K562 (cell line): ENCODE results near the gene EDARADD. TPM values are rescaled to one million over a fixed set of nuclear protein-coding genes. Genes with fewer than 3 reads are reported as not detected.

ENCODE experiments used
- ARNT ChIP-seq, 2 experiments: fragments of 450-650 bp; IDR thresholded peaks; 2 replicates each; pipeline ENCODE4 v1.6.1; 2016; ENCODE audit warnings: mild to moderate bottlenecking in 1 of 2
- FOXK2 ChIP-seq, 2 experiments: fragments of 450-650 bp; IDR thresholded peaks in 1 of 2; conservative IDR thresholded peaks in 1 of 2; 2 replicates each; pipeline ENCODE4 v1.6.1; 2016; ENCODE audit warnings: low read depth in 2 of 2, mild to moderate bottlenecking in 1 of 2
- HMGN3 ChIP-seq: IDR thresholded peaks from 2 replicates; pipeline ENCODE4 v1.6.1; 2011; ENCODE audit warnings: borderline replicate concordance, low read depth, mild to moderate bottlenecking, mixed read lengths, low read length; ENCODE audit not compliant: insufficient read length; ENCODE audit errors: extremely low read depth
- JUND ChIP-seq, 2 experiments: IDR thresholded peaks; 2 replicates in 1 of 2; 3 replicates in 1 of 2; pipeline ENCODE4 v1.6.1; 2011; ENCODE audit warnings: borderline replicate concordance in 2 of 2, low read depth in 2 of 2, low read length in 2 of 2, improper control_type of control experiment in 1 of 2, missing biosample characterization in 1 of 2, missing genetic modification characterization in 1 of 2, missing genetic modification reagents in 1 of 2
- RFX1 ChIP-seq: fragments of 450-650 bp; IDR thresholded peaks from 2 replicates; pipeline ENCODE4 v1.6.1; 2016; ENCODE audit warnings: mild to moderate bottlenecking, moderate library complexity
- SMARCE1 ChIP-seq: fragments of 450-650 bp; IDR thresholded peaks from 2 replicates; pipeline ENCODE4 v1.7.1; 2016; ENCODE audit warnings: mild to moderate bottlenecking
- TAL1 ChIP-seq: fragments of 450-650 bp; IDR thresholded peaks from 2 replicates; pipeline ENCODE4 v1.6.1; 2016; ENCODE audit warnings: mild to moderate bottlenecking
- TRIM24 ChIP-seq, 2 experiments: fragments of 450-650 bp; IDR thresholded peaks; 2 replicates each; pipeline ENCODE4 v1.6.1; 2016
- ZC3H8 ChIP-seq: fragments of 450-650 bp; IDR thresholded peaks from 2 replicates; pipeline ENCODE4 v1.6.1; 2017
- ZFP36 ChIP-seq: fragments of 150-350 bp; IDR thresholded peaks from 2 replicates; pipeline ENCODE4 v1.6.1; 2018; ENCODE audit warnings: low read length, low read depth; ENCODE audit not compliant: partially characterized antibody
- ZKSCAN3 ChIP-seq: fragments of 250-450 bp; sonication (Bioruptor Pico); IDR thresholded peaks from 2 replicates; pipeline ENCODE4 v1.4.0; 2020
- ZNF23 ChIP-seq: fragments of 250-450 bp; sonication (Bioruptor Pico); IDR thresholded peaks from 2 replicates; pipeline ENCODE4 v1.4.0; 2020; ENCODE audit warnings: mild to moderate bottlenecking
- ZNF354B ChIP-seq: fragments of 250-450 bp; sonication (Bioruptor Pico); IDR thresholded peaks from 2 replicates; pipeline ENCODE4 v1.4.0; 2020
- ZNF583 ChIP-seq: fragments of 250-450 bp; sonication (Bioruptor Pico); IDR thresholded peaks from 2 replicates; pipeline ENCODE4 v1.4.0; 2020
- polyA plus RNA-seq, 8 experiments: library from polyadenylated mRNA; depleted of rRNA in 4 of 8; stranded (reverse) in 5 of 8; unstranded in 3 of 8; fragments of >200 nt; fragmentation: Nextera tagmentation in 2 of 8; fragmentation: Illumina TruSeq in 1 of 8; extraction: Ambion mirVana in 2 of 8; extraction: Trizol in 1 of 8; gene quantifications; 2 replicates each; pipeline versions ENCODE4 v1.2.1 to v1.2.3, GENCODE V29; 2011 to 2014; ENCODE audit warnings: inconsistent platforms in 1 of 8, missing spikeins in 1 of 8
- total RNA-seq, 7 experiments: library from RNA; depleted of rRNA in 6 of 7; stranded (reverse); fragments of >200 nt in 6 of 7; fragmentation: Illumina TruSeq in 2 of 7; extraction: Trizol in 2 of 7; gene quantifications; 2 replicates each; pipeline versions ENCODE4 v1.2.1 to v1.2.3, GENCODE V29; 2011 to 2021; ENCODE audit warnings: low replicate concordance in 1 of 7
- TF ChIP-seq, protein P1 (sequence below): sonication (generic); formaldehyde crosslinking; IDR thresholded peaks from 2 replicates; pipeline ENCODE4 v1.8.1; 2023; ENCODE audit warnings: missing genetic modification reagents, mild to moderate bottlenecking, borderline replicate concordance
- TF ChIP-seq, protein P2 (sequence below): fragments of 450-650 bp; IDR thresholded peaks from 2 replicates; pipeline ENCODE4 v1.6.1; 2014; ENCODE audit warnings: low read depth, mild to moderate bottlenecking, moderate library complexity, borderline replicate concordance
- TF ChIP-seq, protein P3 (sequence below): sonication (generic); IDR thresholded peaks from 2 replicates; pipeline ENCODE4 v1.6.1; 2016
- TF ChIP-seq, protein P4 (sequence below), 3 experiments: IDR thresholded peaks in 2 of 3; conservative IDR thresholded peaks in 1 of 3; 2 replicates each; pipeline ENCODE4 v1.5.1; 2011 to 2012; ENCODE audit warnings: low read length in 3 of 3, mild to moderate bottlenecking in 3 of 3, control low read depth in 2 of 3, improper control_type of control experiment in 1 of 3, inconsistent platforms in 1 of 3, low read depth in 1 of 3, mixed read lengths in 1 of 3, moderate library complexity in 1 of 3; ENCODE audit not compliant: insufficient read depth in 2 of 3

Gene EDARADD
- total and polyA plus RNA-seq, 9 of the 15 experiments (the other 6 are each of a cell fraction or from before 2014, with no cell fraction given): 0.46 to 32.4 (median 20.6) TPM

DNA sequence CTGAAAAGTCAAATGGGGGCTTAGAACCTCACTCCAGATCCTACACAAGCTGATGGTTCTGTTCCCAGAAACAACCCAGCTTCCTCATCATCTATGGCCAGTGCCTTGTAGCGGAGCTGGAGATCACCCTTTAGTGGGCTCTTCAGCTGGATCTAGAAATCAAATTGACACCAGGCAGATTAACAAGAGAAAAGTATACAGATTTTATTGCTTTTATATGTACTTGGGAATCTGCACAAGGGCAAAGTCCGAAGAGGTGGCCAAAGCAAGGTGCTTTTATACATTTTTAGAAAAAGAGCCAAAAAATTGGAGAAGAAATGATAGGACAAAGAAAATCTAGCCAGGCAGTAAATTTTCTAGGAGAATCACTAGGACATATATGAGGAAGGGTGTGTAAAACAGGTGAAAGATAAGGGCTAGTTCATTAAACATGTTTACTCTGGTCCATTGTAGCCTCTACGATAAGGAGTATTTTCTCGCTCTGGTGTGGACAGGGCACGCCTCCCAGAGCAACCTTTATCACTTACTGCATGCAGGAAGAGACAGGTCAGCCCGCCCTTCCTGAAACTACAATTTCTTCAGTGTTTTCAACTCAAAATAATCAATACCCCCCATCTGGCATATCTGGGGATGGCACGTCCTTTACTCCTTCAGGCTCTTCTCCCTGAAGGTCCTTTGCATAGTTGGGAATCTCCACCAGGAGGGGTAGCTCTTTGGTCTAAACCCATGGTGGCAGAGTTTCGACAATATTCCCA, 115.7 kb downstream of the EDARADD start (continued):
- no peak for TF ChIP-seq HMGN3
- no peak for TF ChIP-seq ZKSCAN3
- TF ChIP-seq FOXK2 (conservative IDR thresholded peaks at IDR 0.05 in 1 of 2, IDR thresholded peaks at IDR 0.05 in 1 of 2; ENCODE audit: low read depth in 2 of 2): 0 out of 4 replicates have a peak, but pooled peaks have one; percentile 25 to 34
- 0 out of 2 replicates have a peak, but pooled peaks have one; percentile 17 for TF ChIP-seq JUND (IDR thresholded peaks at IDR 0.05; ENCODE audit: borderline replicate concordance, low read depth, low read length)
- TF ChIP-seq JUND (tag; IDR thresholded peaks at IDR 0.05; ENCODE audit: borderline replicate concordance, low read depth, low read length): no peak; the same call in 2 of the 3 replicates
- TF ChIP-seq ZFP36: peak; percentile 5
- TF ChIP-seq TRIM24 (IDR thresholded peaks at IDR 0.05): 0 out of 4 replicates have a peak, but pooled peaks of 1 of the 2 experiments have one; percentile 18
- TF ChIP-seq, protein P1, sequence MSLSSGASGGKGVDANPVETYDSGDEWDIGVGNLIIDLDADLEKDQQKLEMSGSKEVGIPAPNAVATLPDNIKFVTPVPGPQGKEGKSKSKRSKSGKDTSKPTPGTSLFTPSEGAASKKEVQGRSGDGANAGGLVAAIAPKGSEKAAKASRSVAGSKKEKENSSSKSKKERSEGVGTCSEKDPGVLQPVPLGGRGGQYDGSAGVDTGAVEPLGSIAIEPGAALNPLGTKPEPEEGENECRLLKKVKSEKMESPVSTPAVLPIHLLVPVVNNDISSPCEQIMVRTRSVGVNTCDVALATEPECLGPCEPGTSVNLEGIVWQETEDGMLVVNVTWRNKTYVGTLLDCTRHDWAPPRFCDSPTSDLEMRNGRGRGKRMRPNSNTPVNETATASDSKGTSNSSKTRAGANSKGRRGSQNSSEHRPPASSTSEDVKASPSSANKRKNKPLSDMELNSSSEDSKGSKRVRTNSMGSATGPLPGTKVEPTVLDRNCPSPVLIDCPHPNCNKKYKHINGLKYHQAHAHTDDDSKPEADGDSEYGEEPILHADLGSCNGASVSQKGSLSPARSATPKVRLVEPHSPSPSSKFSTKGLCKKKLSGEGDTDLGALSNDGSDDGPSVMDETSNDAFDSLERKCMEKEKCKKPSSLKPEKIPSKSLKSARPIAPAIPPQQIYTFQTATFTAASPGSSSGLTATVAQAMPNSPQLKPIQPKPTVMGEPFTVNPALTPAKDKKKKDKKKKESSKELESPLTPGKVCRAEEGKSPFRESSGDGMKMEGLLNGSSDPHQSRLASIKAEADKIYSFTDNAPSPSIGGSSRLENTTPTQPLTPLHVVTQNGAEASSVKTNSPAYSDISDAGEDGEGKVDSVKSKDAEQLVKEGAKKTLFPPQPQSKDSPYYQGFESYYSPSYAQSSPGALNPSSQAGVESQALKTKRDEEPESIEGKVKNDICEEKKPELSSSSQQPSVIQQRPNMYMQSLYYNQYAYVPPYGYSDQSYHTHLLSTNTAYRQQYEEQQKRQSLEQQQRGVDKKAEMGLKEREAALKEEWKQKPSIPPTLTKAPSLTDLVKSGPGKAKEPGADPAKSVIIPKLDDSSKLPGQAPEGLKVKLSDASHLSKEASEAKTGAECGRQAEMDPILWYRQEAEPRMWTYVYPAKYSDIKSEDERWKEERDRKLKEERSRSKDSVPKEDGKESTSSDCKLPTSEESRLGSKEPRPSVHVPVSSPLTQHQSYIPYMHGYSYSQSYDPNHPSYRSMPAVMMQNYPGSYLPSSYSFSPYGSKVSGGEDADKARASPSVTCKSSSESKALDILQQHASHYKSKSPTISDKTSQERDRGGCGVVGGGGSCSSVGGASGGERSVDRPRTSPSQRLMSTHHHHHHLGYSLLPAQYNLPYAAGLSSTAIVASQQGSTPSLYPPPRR (CRISPR knock-in tag): no peak
- no peak for TF ChIP-seq ZNF354B
- TF ChIP-seq, protein P2, sequence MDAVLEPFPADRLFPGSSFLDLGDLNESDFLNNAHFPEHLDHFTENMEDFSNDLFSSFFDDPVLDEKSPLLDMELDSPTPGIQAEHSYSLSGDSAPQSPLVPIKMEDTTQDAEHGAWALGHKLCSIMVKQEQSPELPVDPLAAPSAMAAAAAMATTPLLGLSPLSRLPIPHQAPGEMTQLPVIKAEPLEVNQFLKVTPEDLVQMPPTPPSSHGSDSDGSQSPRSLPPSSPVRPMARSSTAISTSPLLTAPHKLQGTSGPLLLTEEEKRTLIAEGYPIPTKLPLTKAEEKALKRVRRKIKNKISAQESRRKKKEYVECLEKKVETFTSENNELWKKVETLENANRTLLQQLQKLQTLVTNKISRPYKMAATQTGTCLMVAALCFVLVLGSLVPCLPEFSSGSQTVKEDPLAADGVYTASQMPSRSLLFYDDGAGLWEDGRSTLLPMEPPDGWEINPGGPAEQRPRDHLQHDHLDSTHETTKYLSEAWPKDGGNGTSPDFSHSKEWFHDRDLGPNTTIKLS: no peak
- TF ChIP-seq TAL1: peak; percentile 43
- TF ChIP-seq ZNF583 (CRISPR knock-in tag): 0 out of 2 replicates have a peak, but pooled peaks have one; percentile 30
- no peak for TF ChIP-seq ARNT (IDR thresholded peaks at IDR 0.05)
- no peak for TF ChIP-seq RFX1
- TF ChIP-seq, protein P3, sequence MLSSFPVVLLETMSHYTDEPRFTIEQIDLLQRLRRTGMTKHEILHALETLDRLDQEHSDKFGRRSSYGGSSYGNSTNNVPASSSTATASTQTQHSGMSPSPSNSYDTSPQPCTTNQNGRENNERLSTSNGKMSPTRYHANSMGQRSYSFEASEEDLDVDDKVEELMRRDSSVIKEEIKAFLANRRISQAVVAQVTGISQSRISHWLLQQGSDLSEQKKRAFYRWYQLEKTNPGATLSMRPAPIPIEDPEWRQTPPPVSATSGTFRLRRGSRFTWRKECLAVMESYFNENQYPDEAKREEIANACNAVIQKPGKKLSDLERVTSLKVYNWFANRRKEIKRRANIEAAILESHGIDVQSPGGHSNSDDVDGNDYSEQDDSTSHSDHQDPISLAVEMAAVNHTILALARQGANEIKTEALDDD: no peak
- TF ChIP-seq ZNF23 (CRISPR knock-in tag): no peak
- TF ChIP-seq SMARCE1: 0 out of 2 replicates have a peak, but pooled peaks have one; percentile 32
- TF ChIP-seq ZC3H8: no peak
- TF ChIP-seq, protein P4, sequence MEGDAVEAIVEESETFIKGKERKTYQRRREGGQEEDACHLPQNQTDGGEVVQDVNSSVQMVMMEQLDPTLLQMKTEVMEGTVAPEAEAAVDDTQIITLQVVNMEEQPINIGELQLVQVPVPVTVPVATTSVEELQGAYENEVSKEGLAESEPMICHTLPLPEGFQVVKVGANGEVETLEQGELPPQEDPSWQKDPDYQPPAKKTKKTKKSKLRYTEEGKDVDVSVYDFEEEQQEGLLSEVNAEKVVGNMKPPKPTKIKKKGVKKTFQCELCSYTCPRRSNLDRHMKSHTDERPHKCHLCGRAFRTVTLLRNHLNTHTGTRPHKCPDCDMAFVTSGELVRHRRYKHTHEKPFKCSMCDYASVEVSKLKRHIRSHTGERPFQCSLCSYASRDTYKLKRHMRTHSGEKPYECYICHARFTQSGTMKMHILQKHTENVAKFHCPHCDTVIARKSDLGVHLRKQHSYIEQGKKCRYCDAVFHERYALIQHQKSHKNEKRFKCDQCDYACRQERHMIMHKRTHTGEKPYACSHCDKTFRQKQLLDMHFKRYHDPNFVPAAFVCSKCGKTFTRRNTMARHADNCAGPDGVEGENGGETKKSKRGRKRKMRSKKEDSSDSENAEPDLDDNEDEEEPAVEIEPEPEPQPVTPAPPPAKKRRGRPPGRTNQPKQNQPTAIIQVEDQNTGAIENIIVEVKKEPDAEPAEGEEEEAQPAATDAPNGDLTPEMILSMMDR (IDR thresholded peaks at IDR 0.05 in 2 of 3, conservative IDR thresholded peaks at IDR 0.05 in 1 of 3; ENCODE audit: insufficient read depth in 2 of 3, low read depth in 1 of 3, low read length in 3 of 3): peak in 2 of 3 experiments; percentile 32 to 36; a peak in 4 of 6 replicates
